ENCODE data around the gene NOX5. TPM values are rescaled to one million over a fixed set of nuclear protein-coding genes. Genes with fewer than 3 reads are reported as not detected.

The NOX5 gene
- total RNA-seq, 1 donor from 2014 or later: not detected

- no peak for DNase-seq (ENCODE audit: low spot score)
- Mint-ChIP-seq H3K4me1 (ENCODE audit: low read depth) (no peaks in the 10 kb centered on the region), H3K36me3 (ENCODE audit: low read depth) (no peaks in the 10 kb centered on the region), H3K9me3 (no peaks in the 10 kb centered on the region), H3K27ac (no peak overlapping the region), H3K4me3 (ENCODE audit: low read depth) (no peak overlapping the region), H3K27me3 (ENCODE audit: low read depth) (peaks cover 2% of the 10 kb centered on the region)
- intact Hi-C loops (cut with micrococcal nuclease): no loop called here
Measured at GRCh38 chr15:68994981-68995761, 19.3 kb upstream of the NOX5 start.

- Mint-ChIP-seq H3K36me3 (ENCODE audit: low read depth) (no peaks in the 10 kb centered on the region), H3K4me1 (ENCODE audit: low read depth) (no peaks in the 10 kb centered on the region), H3K27ac (no peak overlapping the region), H3K27me3 (ENCODE audit: low read depth) (no peaks in the 10 kb centered on the region), H3K9me3 (no peaks in the 10 kb centered on the region), H3K4me3 (ENCODE audit: low read depth) (no peak overlapping the region)
- no peak for DNase-seq (ENCODE audit: low spot score)
- intact Hi-C loops (cut with micrococcal nuclease): no loop called here
Measured at GRCh38 chr15:68997050-68997449, 17.4 kb upstream of the NOX5 start.

- Mint-ChIP-seq H3K9me3 (no peaks in the 10 kb centered on the region), H3K4me1 (ENCODE audit: low read depth) (no peaks in the 10 kb centered on the region), H3K36me3 (ENCODE audit: low read depth) (no peaks in the 10 kb centered on the region), H3K4me3 (ENCODE audit: low read depth) (no peak overlapping the region), H3K27me3 (ENCODE audit: low read depth) (peaks cover 6% of the 10 kb centered on the region), H3K27ac (no peak overlapping the region)
- DNase-seq (ENCODE audit: low spot score): no peak
- intact Hi-C loops (cut with micrococcal nuclease): no loop called here
Measured at GRCh38 chr15:68997930-68998777, 16.3 kb upstream of the NOX5 start.

GRCh38 chr15:68999091-68999490 is 15.4 kb upstream of the NOX5 start:
- no peak for DNase-seq (ENCODE audit: low spot score)
- Mint-ChIP-seq H3K36me3 (ENCODE audit: low read depth) (no peaks in the 10 kb centered on the region), H3K27ac (no peak overlapping the region), H3K4me1 (ENCODE audit: low read depth) (no peaks in the 10 kb centered on the region), H3K27me3 (ENCODE audit: low read depth) (peaks cover 7% of the 10 kb centered on the region), H3K4me3 (ENCODE audit: low read depth) (no peak overlapping the region), H3K9me3 (no peaks in the 10 kb centered on the region)
- intact Hi-C loops (cut with micrococcal nuclease): no loop called here

- Mint-ChIP-seq H3K9me3 (no peaks in the 10 kb centered on the region), H3K27ac (no peak overlapping the region), H3K4me3 (ENCODE audit: low read depth) (no peak overlapping the region), H3K36me3 (ENCODE audit: low read depth) (no peaks in the 10 kb centered on the region), H3K27me3 (ENCODE audit: low read depth) (peaks cover 9% of the 10 kb centered on the region), H3K4me1 (ENCODE audit: low read depth) (no peaks in the 10 kb centered on the region)
- DNase-seq (ENCODE audit: low spot score): no peak
- intact Hi-C loops (cut with micrococcal nuclease): no loop called here
Measured at GRCh38 chr15:69000091-69000490, 14.4 kb upstream of the NOX5 start.

- DNase-seq (ENCODE audit: low spot score): no peak
- H3K9me3 Mint-ChIP-seq: no peaks in the 10 kb centered on the region
- no peaks in the 10 kb centered on the region for H3K36me3 Mint-ChIP-seq (ENCODE audit: low read depth)
- H3K27ac Mint-ChIP-seq: no peak overlapping the region
- intact Hi-C loops (cut with micrococcal nuclease): no loop called here
- no peaks in the 10 kb centered on the region for H3K4me1 Mint-ChIP-seq (ENCODE audit: low read depth)
- H3K27me3 Mint-ChIP-seq (ENCODE audit: low read depth): peaks cover 12% of the 10 kb centered on the region
- no peak overlapping the region for H3K4me3 Mint-ChIP-seq (ENCODE audit: low read depth)
Measured at GRCh38 chr15:69000725-69001503, 13.6 kb upstream of the NOX5 start.

- intact Hi-C loops (cut with micrococcal nuclease): no loop called here
- H3K4me3 Mint-ChIP-seq (ENCODE audit: low read depth): no peak overlapping the region
- H3K36me3 Mint-ChIP-seq (ENCODE audit: low read depth): no peaks in the 10 kb centered on the region
Measured at GRCh38 chr15:69002783-69003182, 11.7 kb upstream of the NOX5 start.

GRCh38 chr15:69004011-69004410 is 10.5 kb upstream of the NOX5 start:
- intact Hi-C loops (cut with micrococcal nuclease): no loop called here
- Mint-ChIP-seq H3K9me3 (peaks cover 15% of the 10 kb centered on the region), H3K36me3 (ENCODE audit: low read depth) (no peaks in the 10 kb centered on the region), H3K27ac (no peak overlapping the region), H3K4me3 (ENCODE audit: low read depth) (no peak overlapping the region), H3K4me1 (ENCODE audit: low read depth) (no peaks in the 10 kb centered on the region), H3K27me3 (ENCODE audit: low read depth) (peaks cover 12% of the 10 kb centered on the region)
- DNase-seq (ENCODE audit: low spot score): no peak

More at GRCh38 chr15:69002783-69003182, 11.7 kb upstream of the NOX5 start:
- H3K27me3 Mint-ChIP-seq (ENCODE audit: low read depth): peaks cover 12% of the 10 kb centered on the region
- H3K9me3 Mint-ChIP-seq: peaks cover 4% of the 10 kb centered on the region
- H3K27ac Mint-ChIP-seq: no peak overlapping the region
- H3K4me1 Mint-ChIP-seq (ENCODE audit: low read depth): no peaks in the 10 kb centered on the region
- no peak for DNase-seq (ENCODE audit: low spot score)

GRCh38 chr15:69008056-69008455 is 6.4 kb upstream of the NOX5 start:
- no peaks in the 10 kb centered on the region for H3K4me1 Mint-ChIP-seq (ENCODE audit: low read depth)
- H3K27ac Mint-ChIP-seq: no peak overlapping the region
- H3K36me3 Mint-ChIP-seq (ENCODE audit: low read depth): no peaks in the 10 kb centered on the region
- no peak for DNase-seq (ENCODE audit: low spot score)
- no peak overlapping the region for H3K4me3 Mint-ChIP-seq (ENCODE audit: low read depth)
- intact Hi-C loops (cut with micrococcal nuclease): no loop called here
- H3K9me3 Mint-ChIP-seq: peaks cover 25% of the 10 kb centered on the region
- H3K27me3 Mint-ChIP-seq (ENCODE audit: low read depth): peaks cover 6% of the 10 kb centered on the region

- Mint-ChIP-seq H3K27ac (no peak overlapping the region), H3K27me3 (ENCODE audit: low read depth) (peaks cover 5% of the 10 kb centered on the region), H3K9me3 (peaks cover 25% of the 10 kb centered on the region), H3K4me1 (ENCODE audit: low read depth) (no peaks in the 10 kb centered on the region), H3K36me3 (ENCODE audit: low read depth) (no peaks in the 10 kb centered on the region), H3K4me3 (ENCODE audit: low read depth) (no peak overlapping the region)
- DNase-seq (ENCODE audit: low spot score): no peak
- intact Hi-C loops (cut with micrococcal nuclease): no loop called here
Measured at GRCh38 chr15:69009341-69009740, 5.2 kb upstream of the NOX5 start.

- intact Hi-C loops (cut with micrococcal nuclease): no loop called here
- no peak for DNase-seq (ENCODE audit: low spot score)
- Mint-ChIP-seq H3K9me3 (peaks cover 25% of the 10 kb centered on the region), H3K27ac (no peak overlapping the region), H3K27me3 (ENCODE audit: low read depth) (no peaks in the 10 kb centered on the region), H3K36me3 (ENCODE audit: low read depth) (no peaks in the 10 kb centered on the region), H3K4me3 (ENCODE audit: low read depth) (no peak overlapping the region), H3K4me1 (ENCODE audit: low read depth) (no peaks in the 10 kb centered on the region)
Measured at GRCh38 chr15:69011641-69012040, 2.9 kb upstream of the NOX5 start.

- H3K4me1 Mint-ChIP-seq (ENCODE audit: low read depth): no peaks in the 10 kb centered on the region
- intact Hi-C loops (cut with micrococcal nuclease): no loop called here
Measured at GRCh38 chr15:69012761-69013364, 1.6 kb upstream of the NOX5 start.

More at GRCh38 chr15:69012761-69013364, 1.6 kb upstream of the NOX5 start:
- Mint-ChIP-seq H3K27me3 (ENCODE audit: low read depth) (no peaks in the 10 kb centered on the region), H3K36me3 (ENCODE audit: low read depth) (no peaks in the 10 kb centered on the region), H3K4me3 (ENCODE audit: low read depth) (no peak overlapping the region), H3K9me3 (peaks cover 21% of the 10 kb centered on the region), H3K27ac (no peak overlapping the region)
- DNase-seq (ENCODE audit: low spot score): no peak
